GM12872 (cell line): ENCODE results near the gene DDAH1.

Experiments
- TF ChIP-seq, protein P1 (sequence below): IDR thresholded peaks from 3 replicates; pipeline ENCODE4 v1.5.1; 2011; ENCODE audit warnings: low read depth, mild to moderate bottlenecking, low read length, moderate library complexity; ENCODE audit not compliant: insufficient read depth

DDAH1 gene

DNA sequence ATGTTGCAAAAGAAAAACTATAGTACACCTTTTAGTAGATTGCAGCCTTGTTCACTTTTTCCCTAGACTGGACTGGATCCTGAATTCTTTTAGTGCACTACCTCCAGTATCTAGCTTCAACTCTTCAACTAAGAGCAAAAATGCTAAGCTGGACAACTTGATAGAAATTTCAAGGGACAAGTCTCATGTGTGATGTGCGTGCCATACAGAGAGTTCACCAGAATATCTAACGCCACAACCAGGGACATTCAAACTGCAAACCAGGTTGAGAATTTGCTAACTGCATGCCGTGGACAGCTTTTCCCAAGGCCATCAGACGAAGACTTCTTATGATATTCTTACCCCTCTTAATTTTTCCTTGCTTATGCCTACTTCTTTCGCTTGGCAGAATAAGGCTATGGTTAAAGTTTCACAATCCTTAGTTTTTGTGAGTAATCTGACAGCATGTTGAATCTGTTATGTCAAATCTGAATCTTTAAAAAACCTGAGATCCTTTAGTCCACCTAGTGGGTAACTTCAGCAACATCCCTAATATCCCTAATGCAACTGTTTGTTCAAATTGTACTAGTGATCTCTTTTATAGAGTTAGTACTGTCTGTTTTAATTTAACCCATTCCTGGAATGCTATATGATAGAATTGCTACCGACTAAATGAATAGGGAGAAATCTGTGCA lies 66.4 kb downstream of the DDAH1 start:
- TF ChIP-seq, protein P1, sequence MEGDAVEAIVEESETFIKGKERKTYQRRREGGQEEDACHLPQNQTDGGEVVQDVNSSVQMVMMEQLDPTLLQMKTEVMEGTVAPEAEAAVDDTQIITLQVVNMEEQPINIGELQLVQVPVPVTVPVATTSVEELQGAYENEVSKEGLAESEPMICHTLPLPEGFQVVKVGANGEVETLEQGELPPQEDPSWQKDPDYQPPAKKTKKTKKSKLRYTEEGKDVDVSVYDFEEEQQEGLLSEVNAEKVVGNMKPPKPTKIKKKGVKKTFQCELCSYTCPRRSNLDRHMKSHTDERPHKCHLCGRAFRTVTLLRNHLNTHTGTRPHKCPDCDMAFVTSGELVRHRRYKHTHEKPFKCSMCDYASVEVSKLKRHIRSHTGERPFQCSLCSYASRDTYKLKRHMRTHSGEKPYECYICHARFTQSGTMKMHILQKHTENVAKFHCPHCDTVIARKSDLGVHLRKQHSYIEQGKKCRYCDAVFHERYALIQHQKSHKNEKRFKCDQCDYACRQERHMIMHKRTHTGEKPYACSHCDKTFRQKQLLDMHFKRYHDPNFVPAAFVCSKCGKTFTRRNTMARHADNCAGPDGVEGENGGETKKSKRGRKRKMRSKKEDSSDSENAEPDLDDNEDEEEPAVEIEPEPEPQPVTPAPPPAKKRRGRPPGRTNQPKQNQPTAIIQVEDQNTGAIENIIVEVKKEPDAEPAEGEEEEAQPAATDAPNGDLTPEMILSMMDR, result 0 out of 3 replicates have a peak, but pooled peaks have one; percentile 16

DNA sequence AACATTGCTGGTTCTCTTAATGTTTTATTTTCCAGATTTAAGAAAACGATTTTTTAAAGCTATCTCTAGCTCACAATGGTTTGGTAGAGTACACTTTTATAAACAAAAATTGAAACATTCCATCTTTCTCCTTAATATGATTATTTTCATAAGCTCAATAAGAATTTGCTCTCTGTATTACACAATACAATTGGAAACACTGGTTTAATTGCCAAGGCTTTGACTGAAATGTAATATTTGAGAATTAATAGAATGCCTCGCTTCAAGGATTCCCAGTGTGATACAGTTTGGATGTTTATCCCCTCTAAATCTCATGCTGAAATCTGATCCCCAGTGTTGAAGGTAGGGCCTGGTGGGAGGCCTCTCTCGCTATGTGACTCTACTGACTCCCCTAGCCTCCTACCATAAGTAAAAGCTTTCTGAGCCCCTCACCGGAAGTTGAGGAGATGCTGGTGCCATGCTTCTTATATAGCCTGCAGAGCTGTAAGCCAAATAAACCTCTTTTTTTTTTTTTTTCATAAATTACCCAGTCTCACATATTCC lies 67.4 kb downstream of the DDAH1 start:
- TF ChIP-seq, protein P1, result no peak

DNA sequence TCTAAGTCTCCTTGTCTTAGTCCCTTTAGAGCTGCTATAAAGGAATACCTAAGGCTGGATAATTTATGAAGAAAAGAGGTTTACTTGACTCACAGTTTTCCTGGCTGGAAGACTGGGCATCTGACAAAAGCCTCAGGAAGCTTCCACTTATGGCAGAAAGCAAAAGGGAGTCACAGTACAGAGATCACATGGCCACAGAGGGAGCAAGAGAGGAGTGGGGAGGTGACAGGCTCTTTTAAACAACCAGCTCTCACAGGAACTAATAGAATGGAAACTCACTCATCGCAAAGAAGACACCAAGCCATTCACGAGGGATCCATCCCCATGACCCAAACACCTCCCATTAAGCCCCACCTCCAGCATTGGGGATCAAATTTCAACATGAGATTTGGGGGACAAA lies 68.8 kb downstream of the DDAH1 start:
- TF ChIP-seq, protein P1, result no peak

DNA sequence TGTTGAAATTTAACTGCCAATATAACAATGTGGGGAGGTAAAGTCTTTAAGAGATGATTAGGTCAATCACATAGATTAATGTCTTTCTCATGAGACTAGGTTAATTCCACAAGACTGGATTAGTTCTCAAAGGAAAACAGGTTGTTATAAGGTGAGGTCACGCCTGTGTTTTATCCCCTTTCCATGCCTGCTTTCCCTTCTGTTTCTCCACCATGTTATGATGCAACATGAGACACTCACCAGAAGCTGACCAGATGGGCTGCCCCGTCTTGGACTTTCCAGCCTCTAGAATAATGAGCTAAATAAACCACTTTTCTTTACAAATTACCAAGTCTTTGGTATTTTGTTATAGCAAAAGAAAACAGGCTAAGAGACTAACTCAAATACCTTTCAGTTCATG lies 70.8 kb downstream of the DDAH1 start:
- TF ChIP-seq, protein P1, result no peak

DNA sequence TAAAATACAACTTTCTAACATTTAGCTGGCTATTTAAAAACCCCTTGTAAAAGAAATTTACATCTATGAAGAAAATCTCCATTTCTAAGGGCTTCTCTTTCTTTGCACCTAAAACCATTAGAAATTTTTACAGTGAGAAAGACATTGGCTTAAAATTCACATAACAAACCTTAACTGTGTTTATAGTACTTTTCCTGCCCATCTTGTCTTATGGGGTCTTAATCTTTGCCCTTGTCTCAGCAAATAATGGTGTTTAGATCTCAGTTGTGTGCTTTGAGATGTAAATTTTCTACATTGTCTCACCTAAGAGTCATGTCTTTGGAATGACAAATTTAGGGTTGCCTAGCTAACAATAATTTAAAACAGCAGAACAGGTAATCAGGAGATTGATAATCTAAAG lies 71.5 kb downstream of the DDAH1 start:
- TF ChIP-seq, protein P1, result no peak

DNA sequence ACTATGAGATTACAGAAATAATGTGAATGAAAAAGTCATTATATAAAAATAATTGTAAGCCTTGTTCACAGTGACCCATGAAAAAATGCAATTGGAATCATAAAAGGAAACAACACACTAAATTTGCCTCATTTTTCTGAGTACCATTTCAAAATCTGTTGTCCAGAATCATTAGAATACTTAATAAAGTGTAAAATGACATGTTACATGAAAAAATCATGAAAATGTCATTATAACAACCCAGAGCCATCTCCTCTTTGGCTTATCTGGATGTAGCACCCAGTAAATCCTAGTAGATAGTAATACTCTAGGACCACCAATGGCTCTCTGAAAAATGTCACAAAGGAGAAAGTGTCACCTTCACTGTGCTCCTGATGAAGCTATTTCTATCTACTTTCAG lies 76.5 kb downstream of the DDAH1 start:
- TF ChIP-seq, protein P1, result no peak

DNA sequence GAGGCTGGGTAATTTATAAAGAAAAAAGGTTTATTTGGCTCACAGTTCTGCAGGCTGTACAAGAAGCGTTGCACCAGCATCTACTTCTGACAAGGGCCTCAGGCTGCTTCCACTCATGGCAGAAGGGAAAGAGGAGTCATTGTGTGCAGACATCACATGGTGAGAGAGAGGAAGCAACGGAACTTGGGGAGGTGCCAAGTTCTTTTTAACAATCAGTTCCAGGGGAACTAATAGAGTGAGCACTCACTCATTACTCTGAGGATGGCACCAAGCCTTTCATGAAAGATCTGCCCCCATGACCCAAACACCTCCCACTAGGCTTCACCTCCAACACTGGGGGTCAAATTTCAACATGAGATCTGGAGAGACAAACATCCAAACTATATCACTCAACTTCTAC lies 77.2 kb downstream of the DDAH1 start:
- TF ChIP-seq, protein P1, result no peak
